Caco-2 (cell line): ENCODE data around the gene RNU5D-1. TPM values are rescaled to one million over a fixed set of nuclear protein-coding genes. Genes with fewer than 3 reads are reported as not detected.
"Not testable (repeated sequence)": the region's sequence is repeated elsewhere in the genome, so short reads cannot be mapped to it uniquely, and the experiment has no call there.

ENCODE experiments used
- BruUV-seq: library from RNA; stranded (reverse); fragments of 400-500 nt; replicated peaks from 2 replicates; lab custom pipeline; 2021; lab: Mats Ljungman, UMichigan
- CTCF ChIA-PET: fragments of 300-600 bp; sonication (Branson Sonifier 250); formaldehyde crosslinking; loops from one replicate; lab custom pipeline; 2022; ENCODE audit warnings: antibody characterized with exemption; lab: Charles Lee
- POLR2A ChIA-PET: fragments of 300-600 bp; sonication (Branson Sonifier 250); formaldehyde crosslinking; loops from one replicate; lab custom pipeline; 2022; ENCODE audit warnings: antibody characterized with exemption; lab: Charles Lee
- DNase-seq, 2 experiments: peaks; one replicate each; pipeline versions ENCODE4 v3.0.0 to v3.0.0-alpha.2; 2020 to 2022
- H3K27me3 ChIP-seq: replicated peaks from 2 replicates; pipeline ENCODE4 v1.6.0; 2011; ENCODE audit warnings: low read length; ENCODE audit not compliant: control insufficient read depth, insufficient read depth
- H3K36me3 ChIP-seq: 2 replicates; pipeline ENCODE4 v1.5.1; 2011; ENCODE audit warnings: low read length; ENCODE audit not compliant: control insufficient read depth, insufficient read depth
- H3K4me1 ChIP-seq: fragments of 250-450 bp; sonication (Bioruptor Pico); 2 replicates; pipeline ENCODE4 v1.5.1; 2020; ENCODE audit warnings: mild to moderate bottlenecking
- H3K4me3 ChIP-seq: 2 replicates; pipeline ENCODE4 v1.5.1; 2011; ENCODE audit warnings: low read depth, mild to moderate bottlenecking, control low read depth, low read length
- H3K9me3 ChIP-seq: fragments of 250-450 bp; sonication (Bioruptor Pico); 2 replicates; pipeline ENCODE4 v1.5.1; 2020; ENCODE audit warnings: mild to moderate bottlenecking, moderate library complexity
- H3K27ac Mint-ChIP-seq: one replicate; pipeline ENCODE4 v1.8.0; 2022; ENCODE audit warnings: mixed read lengths; ENCODE audit not compliant: unreplicated experiment
- H3K27me3 Mint-ChIP-seq: one replicate; pipeline ENCODE4 v1.8.0; 2022; ENCODE audit warnings: mixed read lengths; ENCODE audit not compliant: insufficient read depth, unreplicated experiment
- H3K36me3 Mint-ChIP-seq: one replicate; pipeline ENCODE4 v1.8.0; 2022; ENCODE audit warnings: mild to moderate bottlenecking, mixed read lengths; ENCODE audit not compliant: insufficient read depth, unreplicated experiment
- H3K4me1 Mint-ChIP-seq: one replicate; pipeline ENCODE4 v1.8.0; 2022; ENCODE audit warnings: low read depth, mixed read lengths; ENCODE audit not compliant: unreplicated experiment
- H3K4me3 Mint-ChIP-seq: one replicate; pipeline ENCODE4 v1.8.0; 2022; ENCODE audit warnings: mild to moderate bottlenecking, moderate library complexity, mixed read lengths; ENCODE audit not compliant: unreplicated experiment
- H3K9me3 Mint-ChIP-seq: one replicate; pipeline ENCODE4 v1.8.0; 2022; ENCODE audit warnings: mixed read lengths; ENCODE audit not compliant: unreplicated experiment
- intact Hi-C: fragments of 100-400 bp; cut with micrococcal nuclease; formaldehyde crosslinking; loops from one replicate; pipeline ENCODE4 v1.10.0; 2022; ENCODE audit not compliant: unreplicated experiment
- total RNA-seq: library from RNA; stranded (reverse); gene quantifications from 2 replicates; pipeline ENCODE4 v1.2.3, GENCODE V29; 2022
- TF ChIP-seq, protein P1 (sequence below), 2 experiments: fragments of 200-600 bp in 1 of 2; IDR thresholded peaks; 1 replicate in 1 of 2; 2 replicates in 1 of 2; pipeline versions ENCODE4 v1.5.1 to v1.8.0; 2011 to 2022; ENCODE audit warnings: antibody characterized with exemption in 1 of 2, control low read depth in 1 of 2, inconsistent platforms in 1 of 2, low read depth in 1 of 2, low read length in 1 of 2, mild to moderate bottlenecking in 1 of 2, moderate library complexity in 1 of 2; ENCODE audit not compliant: insufficient read depth in 1 of 2, severe bottlenecking in 1 of 2, unreplicated experiment in 1 of 2

RNU5D-1 gene
- total RNA-seq, 1 experiment from 2014 or later = 16.3 TPM

- no peak for DNase-seq
- Histone ChIP-seq H3K4me3 (peak overlapping the region; percentile 71), H3K36me3 (peaks cover 4% of the 10 kb centered on the region), H3K27me3 (no peaks in the 10 kb centered on the region), H3K4me1 (peaks cover 6% of the 10 kb centered on the region), H3K9me3 (no peaks in the 10 kb centered on the region)
- no TSS peak for BruUV-seq
- H3K9me3 Mint-ChIP-seq = no peaks in the 10 kb centered on the region
- CTCF ChIA-PET = interaction anchor here (1.7 kb wide), 1 partner anchor 24 kb away, joined by 5 read pairs; the partner anchor contains the start of gene PLK3
- POLR2A ChIA-PET = interaction anchor here (1.6 kb wide), 2 partner anchors 23 to 43 kb away, joined by 7 to 20 read pairs; partner anchors contain the start of gene PLK3
- H3K27ac Mint-ChIP-seq = peak overlapping the region; percentile 81
- H3K4me3 Mint-ChIP-seq = peak overlapping the region; percentile 81
- H3K36me3 Mint-ChIP-seq = peaks cover 69% of the 10 kb centered on the region
- no peaks in the 10 kb centered on the region for H3K27me3 Mint-ChIP-seq
- intact Hi-C loops = no loop called here
- H3K4me1 Mint-ChIP-seq = no peaks in the 10 kb centered on the region
- TF ChIP-seq, protein P1, sequence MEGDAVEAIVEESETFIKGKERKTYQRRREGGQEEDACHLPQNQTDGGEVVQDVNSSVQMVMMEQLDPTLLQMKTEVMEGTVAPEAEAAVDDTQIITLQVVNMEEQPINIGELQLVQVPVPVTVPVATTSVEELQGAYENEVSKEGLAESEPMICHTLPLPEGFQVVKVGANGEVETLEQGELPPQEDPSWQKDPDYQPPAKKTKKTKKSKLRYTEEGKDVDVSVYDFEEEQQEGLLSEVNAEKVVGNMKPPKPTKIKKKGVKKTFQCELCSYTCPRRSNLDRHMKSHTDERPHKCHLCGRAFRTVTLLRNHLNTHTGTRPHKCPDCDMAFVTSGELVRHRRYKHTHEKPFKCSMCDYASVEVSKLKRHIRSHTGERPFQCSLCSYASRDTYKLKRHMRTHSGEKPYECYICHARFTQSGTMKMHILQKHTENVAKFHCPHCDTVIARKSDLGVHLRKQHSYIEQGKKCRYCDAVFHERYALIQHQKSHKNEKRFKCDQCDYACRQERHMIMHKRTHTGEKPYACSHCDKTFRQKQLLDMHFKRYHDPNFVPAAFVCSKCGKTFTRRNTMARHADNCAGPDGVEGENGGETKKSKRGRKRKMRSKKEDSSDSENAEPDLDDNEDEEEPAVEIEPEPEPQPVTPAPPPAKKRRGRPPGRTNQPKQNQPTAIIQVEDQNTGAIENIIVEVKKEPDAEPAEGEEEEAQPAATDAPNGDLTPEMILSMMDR (IDR thresholded peaks at IDR 0.05; ENCODE audit: insufficient read depth in 1 of 2, low read depth in 1 of 2, low read length in 1 of 2, severe bottlenecking in 1 of 2, unreplicated experiment in 1 of 2) = no peak
Observed at GRCh38 chr1:44776730-44777068, 45.7 kb upstream of the RNU5D-1 start.

GRCh38 chr1:44775930-44776729, 45.2 kb upstream of the RNU5D-1 start:
- Histone ChIP-seq H3K9me3 (no peaks in the 10 kb centered on the region), H3K36me3 (peaks cover 4% of the 10 kb centered on the region), H3K4me3 (peak overlapping the region; percentile 71), H3K27me3 (no peaks in the 10 kb centered on the region), H3K4me1 (peaks cover 6% of the 10 kb centered on the region)
- TF ChIP-seq, protein P1 (IDR thresholded peaks at IDR 0.05; ENCODE audit: insufficient read depth in 1 of 2, low read depth in 1 of 2, low read length in 1 of 2, severe bottlenecking in 1 of 2, unreplicated experiment in 1 of 2) = no peak
- Mint-ChIP-seq H3K27me3 (no peaks in the 10 kb centered on the region), H3K36me3 (peaks cover 64% of the 10 kb centered on the region), H3K4me1 (no peaks in the 10 kb centered on the region), H3K4me3 (peak overlapping the region; percentile 81), H3K27ac (peak overlapping the region; percentile 81), H3K9me3 (no peaks in the 10 kb centered on the region)
- intact Hi-C loops = no loop called here
- DNase-seq = peak in 1 of 2 experiments; percentile 11
- TSS peak; percentile 52 for BruUV-seq
- CTCF ChIA-PET = interaction anchor here (0.6 to 1.7 kb wide), 2 partner anchors 16 to 24 kb away, joined by 3 to 5 read pairs; partner anchors contain the start of gene PLK3
- POLR2A ChIA-PET = interaction anchor here (0.6 to 1.9 kb wide), 11 partner anchors 10 to 676 kb away, joined by 3 to 20 read pairs (median 6); partner anchors contain the start of genes BTBD19, DYNLT4, PLK3 and PTCH2

- TF ChIP-seq, protein P1 (IDR thresholded peaks at IDR 0.05; ENCODE audit: insufficient read depth in 1 of 2, low read depth in 1 of 2, low read length in 1 of 2, severe bottlenecking in 1 of 2, unreplicated experiment in 1 of 2) = no peak
- H3K27ac Mint-ChIP-seq = peak within 1 kb of the TSS; percentile 97
- H3K9me3 ChIP-seq = no peaks in the 10 kb centered on the region
- peak; percentile 89 to 90 for DNase-seq
- H3K36me3 ChIP-seq = peaks cover 4% of the 10 kb centered on the region
- CTCF ChIA-PET = interaction anchor here (0.6 to 1.7 kb wide), 3 partner anchors 17 to 1189 kb away, joined by 3 to 5 read pairs (median 3); partner anchors contain the start of gene PLK3
- POLR2A ChIA-PET = interaction anchor here (0.6 to 1.9 kb wide), 14 partner anchors 11 to 1227 kb away, joined by 3 to 20 read pairs (median 6); partner anchors contain the start of genes BTBD19, DYNLT4, PLK3 and PTCH2
- H3K27me3 Mint-ChIP-seq = no peaks in the 10 kb centered on the region
- H3K9me3 Mint-ChIP-seq = no peaks in the 10 kb centered on the region
- H3K4me3 Mint-ChIP-seq = peak within 1 kb of the TSS; percentile 81
- no peaks in the 10 kb centered on the region for H3K4me1 Mint-ChIP-seq
- H3K36me3 Mint-ChIP-seq = peaks cover 55% of the 10 kb centered on the region
- intact Hi-C loops = no loop called here
- peak within 1 kb of the TSS; percentile 71 for H3K4me3 ChIP-seq
- BruUV-seq = no TSS peak
- no peaks in the 10 kb centered on the region for H3K27me3 ChIP-seq
- peaks cover 6% of the 10 kb centered on the region for H3K4me1 ChIP-seq
Observed at GRCh38 chr1:44775078-44775929, 44.3 kb upstream of the RNU5D-1 start, which contains the start of gene RPS8. Gene RPS8, plus strand, starts transcription at chr1:44775540. Its CDS starts 57 bp downstream, at chr1:44775597.

DNA sequence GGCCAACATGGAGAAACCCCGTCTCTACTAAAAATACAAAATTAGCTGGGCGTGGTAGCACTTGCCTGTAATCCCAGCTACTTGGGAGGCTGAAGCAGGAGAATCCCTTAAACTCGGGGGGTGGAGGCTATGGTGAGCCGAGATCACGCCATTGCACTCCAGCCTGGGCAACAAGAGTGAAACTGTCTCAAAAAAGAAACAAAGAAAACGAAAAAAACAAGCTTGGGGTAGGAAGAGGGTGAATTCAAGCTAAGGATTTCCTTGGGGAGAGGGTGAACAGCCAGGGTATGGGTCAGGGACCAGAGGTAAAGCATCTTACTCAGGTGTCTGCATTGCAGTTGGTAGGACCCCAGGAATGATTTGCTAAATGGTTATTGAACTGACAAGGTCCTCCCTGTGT, 35.5 kb upstream of the RNU5D-1 start:
- H3K27me3 Mint-ChIP-seq, H3K9me3 Mint-ChIP-seq, H3K9me3 ChIP-seq, H3K36me3 ChIP-seq, DNase-seq, H3K4me3 ChIP-seq, H3K4me1 ChIP-seq, H3K4me1 Mint-ChIP-seq, CTCF ChIA-PET, POLR2A ChIA-PET, H3K27me3 ChIP-seq, H3K27ac Mint-ChIP-seq, H3K4me3 Mint-ChIP-seq, BruUV-seq, intact Hi-C loops: not testable (repeated sequence)
- peaks cover 26% of the 10 kb centered on the region for H3K36me3 Mint-ChIP-seq
